Measurements from ENCODE around the gene NINJ2. TPM values are rescaled to one million over a fixed set of nuclear protein-coding genes. Genes with fewer than 3 reads are reported as not detected.

NINJ2 gene
- total RNA-seq, 1 donor from 2014 or later = not detected

- Mint-ChIP-seq H3K27ac (no peak overlapping the region), H3K4me3 (no peak overlapping the region), H3K4me1 (ENCODE audit: unreplicated experiment) (no peaks in the 10 kb centered on the region), H3K36me3 (peaks cover 27% of the 10 kb centered on the region), H3K27me3 (peaks cover 4% of the 10 kb centered on the region), H3K9me3 (peaks cover 22% of the 10 kb centered on the region)
- no peak for TF ChIP-seq CTCF (conservative IDR thresholded peaks at IDR 0.05)
- DNase-seq (ENCODE audit: extremely low spot score, unreplicated experiment) = no peak
Measured at GRCh38 chr12:530821-531220, 132.4 kb downstream of the NINJ2 start.

DNA sequence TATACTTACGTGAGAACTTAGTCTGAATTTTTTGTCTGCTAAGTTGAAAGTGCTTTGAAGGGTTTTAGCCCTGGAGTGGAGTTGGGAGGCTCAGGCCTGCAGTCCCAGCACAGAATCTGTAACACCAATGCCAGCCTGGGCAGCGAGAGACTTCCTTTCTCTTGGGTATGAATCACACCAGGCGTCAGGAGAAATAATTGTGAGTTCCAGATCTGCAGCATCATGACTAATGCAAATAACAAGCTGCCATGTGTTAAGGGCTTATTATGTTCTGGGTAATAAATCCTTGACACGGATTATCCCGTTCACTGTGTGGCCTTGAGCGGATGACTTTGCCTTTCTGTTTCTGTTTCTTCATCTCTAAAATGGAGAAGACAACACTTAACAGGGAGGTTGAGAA lies 132.9 kb downstream of the NINJ2 start:
- Mint-ChIP-seq H3K4me3 (no peak overlapping the region), H3K27me3 (peaks cover 4% of the 10 kb centered on the region), H3K36me3 (peaks cover 27% of the 10 kb centered on the region), H3K9me3 (peaks cover 22% of the 10 kb centered on the region), H3K27ac (no peak overlapping the region), H3K4me1 (ENCODE audit: unreplicated experiment) (no peaks in the 10 kb centered on the region)
- no peak for TF ChIP-seq CTCF (conservative IDR thresholded peaks at IDR 0.05)
- DNase-seq (ENCODE audit: extremely low spot score, unreplicated experiment) = no peak

- peaks cover 7% of the 10 kb centered on the region for H3K27me3 Mint-ChIP-seq
- peaks cover 4% of the 10 kb centered on the region for H3K4me1 Mint-ChIP-seq (ENCODE audit: unreplicated experiment)
- no peak overlapping the region for H3K4me3 Mint-ChIP-seq
- H3K27ac Mint-ChIP-seq = no peak overlapping the region
- no peak for DNase-seq (ENCODE audit: extremely low spot score, unreplicated experiment)
- H3K36me3 Mint-ChIP-seq = peaks cover 35% of the 10 kb centered on the region
- peaks cover 28% of the 10 kb centered on the region for H3K9me3 Mint-ChIP-seq
- no peak for TF ChIP-seq CTCF (conservative IDR thresholded peaks at IDR 0.05)
Measured at GRCh38 chr12:527729-528128, 135.5 kb downstream of the NINJ2 start.

DNA sequence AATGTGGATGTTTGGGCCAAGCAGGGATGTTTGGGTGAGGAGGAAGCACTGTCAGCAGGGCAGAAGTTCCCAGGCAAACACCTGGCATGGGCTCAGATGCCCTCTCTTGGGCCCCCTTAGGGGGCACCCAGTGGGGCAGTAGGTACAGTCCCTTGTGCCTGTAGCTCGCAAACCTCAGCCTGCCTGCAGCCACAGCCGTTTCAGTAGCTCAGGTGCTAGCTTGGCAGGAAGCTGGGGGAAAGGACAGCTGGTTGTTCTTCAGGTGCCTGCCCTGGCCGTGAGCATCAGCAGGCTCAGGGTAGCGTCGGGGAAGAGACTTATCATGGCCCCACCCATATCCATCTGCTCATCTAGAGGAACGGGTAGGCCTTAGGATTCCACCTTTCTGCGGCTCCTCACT lies 136.0 kb downstream of the NINJ2 start:
- Mint-ChIP-seq H3K4me3 (no peak overlapping the region), H3K36me3 (peaks cover 30% of the 10 kb centered on the region), H3K27me3 (peaks cover 8% of the 10 kb centered on the region), H3K27ac (no peak overlapping the region), H3K9me3 (peaks cover 23% of the 10 kb centered on the region), H3K4me1 (ENCODE audit: unreplicated experiment) (peaks cover 4% of the 10 kb centered on the region)
- TF ChIP-seq CTCF (conservative IDR thresholded peaks at IDR 0.05) = no peak
- DNase-seq (ENCODE audit: extremely low spot score, unreplicated experiment) = no peak

- Mint-ChIP-seq H3K4me1 (ENCODE audit: unreplicated experiment) (peaks cover 4% of the 10 kb centered on the region), H3K9me3 (peaks cover 20% of the 10 kb centered on the region), H3K4me3 (no peak overlapping the region), H3K36me3 (peaks cover 26% of the 10 kb centered on the region), H3K27ac (no peak overlapping the region), H3K27me3 (peaks cover 6% of the 10 kb centered on the region)
- DNase-seq (ENCODE audit: extremely low spot score, unreplicated experiment) = no peak
- no peak for TF ChIP-seq CTCF (conservative IDR thresholded peaks at IDR 0.05)
Measured at GRCh38 chr12:526089-526488, 137.2 kb downstream of the NINJ2 start.
